ENCODE measurements around the gene USP19. TPM values are rescaled to one million over a fixed set of nuclear protein-coding genes. Genes with fewer than 3 reads are reported as not detected.
A peak's percentile ranks its signal among the peaks of the same experiment; 100 is the strongest.

USP19 gene
- 100 to 1,000 TPM in 2 of 7 donors, 10 to 100 TPM in 5; 59.5 to 108 (median 64.8) TPM for total RNA-seq
- polyA plus RNA-seq = 10 to 100 TPM; 14.1 to 26.7 (median 17.2) TPM
- long read RNA-seq, donor 1, partial matches to known transcripts = 5 of 5 reads
- long read RNA-seq, donor 1, other reads (novel, unspliced or antisense) = 0 of 5 reads
- long read RNA-seq, donor 2, full-length matches to known transcripts = 1 of 1 reads
- long read RNA-seq, donor 2, partial matches to known transcripts = 0 of 1 reads
- long read RNA-seq, donor 2, other reads (novel, unspliced or antisense) = 0 of 1 reads

DNA sequence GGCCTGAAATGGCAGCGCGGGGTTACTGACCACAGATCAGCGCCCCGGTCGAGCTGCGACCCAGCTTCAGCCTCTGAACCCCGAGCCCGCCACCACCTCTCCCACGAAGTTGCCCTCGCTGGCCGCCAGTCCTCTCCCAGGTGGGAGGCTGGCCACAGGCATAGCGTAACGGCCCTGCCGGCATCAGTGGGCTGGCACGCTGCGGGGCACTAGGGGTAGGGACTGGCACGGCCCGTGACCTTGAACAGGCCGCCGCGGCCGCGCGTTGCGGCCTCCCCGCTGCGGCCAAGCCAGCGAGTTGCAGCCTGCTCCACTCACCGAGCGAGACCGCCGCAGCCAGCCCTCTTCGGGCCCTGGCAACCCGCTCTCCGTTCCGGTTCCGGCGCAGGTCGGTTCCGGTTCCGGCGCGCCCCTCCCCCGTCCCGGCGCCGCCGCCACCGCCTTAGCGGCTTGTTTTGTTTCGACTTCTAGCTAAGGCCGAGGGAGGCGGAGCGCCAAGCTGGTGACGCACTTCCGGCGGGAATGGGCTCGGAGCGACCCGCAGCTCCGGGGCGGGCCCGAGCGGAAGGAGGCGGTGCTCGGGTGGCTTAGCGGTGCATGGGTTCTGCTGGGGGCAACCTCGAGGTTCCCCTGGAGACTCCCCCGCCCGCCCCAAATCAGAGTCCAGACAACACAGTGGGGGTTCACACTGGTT is at the start of gene USP19:
TSS of gene USP19 (minus strand) at position 386 of the 694 bp plus-strand sequence. CDS start 1,678 bp downstream, outside the sequence.
- H3K4me1 ChIP-seq = peaks cover 13 to 39% (median 28%) of the 10 kb centered on the region in 6 donors
- no peaks in the 10 kb centered on the region for H3K9me3 ChIP-seq
- DNase-seq = peak; percentile 99
- H3K27me3 ChIP-seq (replicated peaks in 1 of 7) = no peaks in the 10 kb centered on the region
- peak within 1 kb of the TSS; percentile 88 to 98 (median 93) for H3K27ac ChIP-seq
- H3K4me3 ChIP-seq = peak within 1 kb of the TSS; percentile 81 to 98 (median 96)
- H3K36me3 ChIP-seq = peaks cover 11 to 79% (median 68%) of the 10 kb centered on the region in 6 donors
- intact Hi-C loops (cut with DNase I; ENCODE audit: low total_unique reads) = no loop called here
- 1% methylated on average over 28 to 70 of the region's 70 CpGs for WGBS, 5 donors
- peak in 2 of 3 donors; percentile 25 to 73 for TF ChIP-seq POLR2A (IDR thresholded peaks at IDR 0.05)
- TF ChIP-seq, protein P1, sequence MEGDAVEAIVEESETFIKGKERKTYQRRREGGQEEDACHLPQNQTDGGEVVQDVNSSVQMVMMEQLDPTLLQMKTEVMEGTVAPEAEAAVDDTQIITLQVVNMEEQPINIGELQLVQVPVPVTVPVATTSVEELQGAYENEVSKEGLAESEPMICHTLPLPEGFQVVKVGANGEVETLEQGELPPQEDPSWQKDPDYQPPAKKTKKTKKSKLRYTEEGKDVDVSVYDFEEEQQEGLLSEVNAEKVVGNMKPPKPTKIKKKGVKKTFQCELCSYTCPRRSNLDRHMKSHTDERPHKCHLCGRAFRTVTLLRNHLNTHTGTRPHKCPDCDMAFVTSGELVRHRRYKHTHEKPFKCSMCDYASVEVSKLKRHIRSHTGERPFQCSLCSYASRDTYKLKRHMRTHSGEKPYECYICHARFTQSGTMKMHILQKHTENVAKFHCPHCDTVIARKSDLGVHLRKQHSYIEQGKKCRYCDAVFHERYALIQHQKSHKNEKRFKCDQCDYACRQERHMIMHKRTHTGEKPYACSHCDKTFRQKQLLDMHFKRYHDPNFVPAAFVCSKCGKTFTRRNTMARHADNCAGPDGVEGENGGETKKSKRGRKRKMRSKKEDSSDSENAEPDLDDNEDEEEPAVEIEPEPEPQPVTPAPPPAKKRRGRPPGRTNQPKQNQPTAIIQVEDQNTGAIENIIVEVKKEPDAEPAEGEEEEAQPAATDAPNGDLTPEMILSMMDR (IDR thresholded peaks at IDR 0.05 in 8 of 11, conservative IDR thresholded peaks at IDR 0.05 in 3 of 11) = peak in 6 of 11 experiments; percentile 7 to 49 (median 17)
- peak; percentile 98 for TF ChIP-seq POLR2AphosphoS5 (IDR thresholded peaks at IDR 0.05)

GRCh38 chr3:49166752-49167556 is 46.3 kb upstream of the USP19 start:
- H3K36me3 ChIP-seq = peaks cover 0 to 29% (median 20%) of the 10 kb centered on the region in 6 donors
- peak overlapping the region in 6 of 8 donors; percentile 74 to 98 (median 90) for H3K4me3 ChIP-seq
- WGBS, 5 donors = 90 to 95% (median 92%) methylated on average over 4 to 6 of the region's 6 CpGs
- H3K27me3 ChIP-seq (replicated peaks in 1 of 7) = no peaks in the 10 kb centered on the region
- no peaks in the 10 kb centered on the region for H3K9me3 ChIP-seq
- H3K27ac ChIP-seq = peak overlapping the region; percentile 82 to 95 (median 91)
- intact Hi-C loops (cut with DNase I; ENCODE audit: low total_unique reads) = no loop called here
- TF ChIP-seq, protein P1 (IDR thresholded peaks at IDR 0.05 in 8 of 11, conservative IDR thresholded peaks at IDR 0.05 in 3 of 11) = no peak
- no peak for TF ChIP-seq POLR2A (IDR thresholded peaks at IDR 0.05)
- no peak for TF ChIP-seq POLR2AphosphoS5 (IDR thresholded peaks at IDR 0.05)
- DNase-seq = no peak
- H3K4me1 ChIP-seq = peaks cover 12 to 67% (median 49%) of the 10 kb centered on the region in 6 donors

DNA sequence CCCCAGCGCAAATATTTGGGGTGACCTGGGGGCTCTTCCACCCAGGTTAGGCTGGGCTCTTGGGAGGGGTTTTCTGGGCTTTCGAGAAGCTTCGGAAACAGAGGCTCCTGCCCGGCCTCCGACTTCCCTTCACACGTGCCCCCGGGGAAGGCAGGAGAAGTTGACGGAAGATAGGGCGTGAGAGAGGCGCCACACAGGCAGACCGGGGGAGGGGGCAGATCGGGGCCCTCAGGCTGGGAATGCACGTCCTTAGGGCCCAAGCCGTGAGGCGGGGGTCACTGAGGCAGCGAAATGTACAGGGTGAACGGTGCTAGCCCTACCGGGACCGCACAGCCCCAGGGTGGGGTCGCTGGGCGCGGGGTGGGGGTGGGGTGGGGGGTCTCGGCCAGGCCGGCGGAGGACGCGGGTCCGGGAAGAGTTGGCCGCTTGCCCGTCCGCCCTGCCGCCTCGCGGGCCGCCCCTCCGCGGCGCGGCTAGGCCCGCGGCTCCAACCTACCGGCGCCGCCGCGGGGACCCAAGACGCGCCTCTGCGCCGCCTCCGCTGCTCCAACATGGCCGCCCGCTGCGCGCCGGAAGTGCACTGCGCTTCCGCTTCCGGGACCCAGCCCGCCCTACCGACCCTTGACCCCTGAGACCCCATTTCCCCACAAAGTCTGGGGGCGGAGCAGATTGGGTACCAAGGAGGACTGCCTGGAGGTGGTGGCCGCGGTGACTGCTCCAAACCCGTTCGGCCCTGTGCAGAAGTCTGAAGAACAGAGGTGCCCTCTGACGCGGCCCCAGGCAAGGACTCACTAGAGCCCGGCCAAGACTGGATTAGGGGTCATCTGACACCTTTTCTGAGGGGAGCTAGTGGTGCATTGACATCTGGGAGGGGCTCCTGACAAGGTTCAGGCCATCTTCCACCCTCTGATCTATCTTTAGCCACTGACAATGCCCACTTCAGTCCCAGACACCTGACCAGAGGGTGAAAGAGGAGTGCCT is 45.4 kb upstream of the USP19 start, which contains the start of gene CCDC71:
TSS of gene CCDC71 (minus strand) at position 561 of the 981 bp plus-strand sequence. CDS start 2,123 bp downstream, outside the sequence.
- TF ChIP-seq POLR2A (IDR thresholded peaks at IDR 0.05) = no peak
- peak; percentile 89 to 95 (median 91) for TF ChIP-seq POLR2AphosphoS5 (IDR thresholded peaks at IDR 0.05)
- H3K9me3 ChIP-seq = no peaks in the 10 kb centered on the region
- H3K36me3 ChIP-seq = peaks cover 0 to 38% (median 29%) of the 10 kb centered on the region in 6 donors
- H3K27ac ChIP-seq = peak within 1 kb of the TSS; percentile 82 to 95 (median 91)
- no peaks in the 10 kb centered on the region for H3K27me3 ChIP-seq (replicated peaks in 1 of 7)
- peak; percentile 91 for DNase-seq
- peak within 1 kb of the TSS; percentile 74 to 98 (median 88) for H3K4me3 ChIP-seq
- intact Hi-C loops (cut with DNase I; ENCODE audit: low total_unique reads) = no loop called here
- WGBS, 5 donors = 6 to 19% (median 7%) methylated on average over 16 to 69 of the region's 69 CpGs
- peaks cover 12 to 66% (median 40%) of the 10 kb centered on the region in 6 donors for H3K4me1 ChIP-seq
